Measurements from ENCODE around the gene SLMAP.

- no peak for TF ChIP-seq CTCF (IDR thresholded peaks at IDR 0.05)
- no peak for TF ChIP-seq POLR2AphosphoS5 (IDR thresholded peaks at IDR 0.05; ENCODE audit: low read depth, low read length)
Measured at GRCh38 chr3:57911593-57911992, 155.5 kb downstream of the SLMAP start.
